ENCODE data around the gene NTF3. TPM values are rescaled to one million over a fixed set of nuclear protein-coding genes. Genes with fewer than 3 reads are reported as not detected.

Gene NTF3
- polyA plus RNA-seq, 1 of the 3 experiments (the other 2 are of a cell fraction) = not detected

DNA sequence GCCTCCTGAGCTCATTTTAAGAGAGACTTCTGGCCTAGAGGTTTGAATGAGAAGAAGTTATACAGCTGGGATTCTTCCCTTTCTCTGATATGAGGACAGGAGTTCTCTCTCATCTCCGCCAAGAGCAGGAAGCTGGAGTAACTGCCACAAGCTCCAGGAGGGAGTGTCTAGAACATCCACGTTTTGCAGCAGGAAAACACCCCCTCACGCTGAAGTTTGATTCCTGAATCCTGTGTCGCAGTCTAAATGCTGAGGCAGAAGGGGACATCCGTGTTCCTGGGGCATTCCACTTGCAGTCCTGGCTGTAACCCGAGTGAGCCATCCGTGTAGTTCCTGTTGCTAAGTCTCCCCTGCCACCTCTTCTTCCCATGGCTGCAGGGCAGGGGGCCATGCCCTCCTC is 38.3 kb downstream of the NTF3 start:
- no peak for DNase-seq
- no peaks in the 10 kb centered on the region for H4K20me1 ChIP-seq (ENCODE audit: insufficient read depth)
- H3K9ac ChIP-seq = no peak overlapping the region
- WGBS (ENCODE audit: low lambda C conversion rate) = 2% methylated on average over 6 of the region's 7 CpGs
- no peaks in the 10 kb centered on the region for H3K36me3 ChIP-seq (replicated peaks in 1 of 2; ENCODE audit: control insufficient read depth in 1 of 2, insufficient read depth in 2 of 2, low read length in 1 of 2)
- TF ChIP-seq GATA2 (CRISPR knock-in tag; IDR thresholded peaks at IDR 0.05) = no peak
- no peak for TF ChIP-seq NFIC (IDR thresholded peaks at IDR 0.05; ENCODE audit: borderline replicate concordance)
- TF ChIP-seq JUND (IDR thresholded peaks at IDR 0.05) = no peak
- no peak for TF ChIP-seq TCF12 (IDR thresholded peaks at IDR 0.05)
- TF ChIP-seq EP300 (IDR thresholded peaks at IDR 0.05; ENCODE audit: borderline replicate concordance in 1 of 2, low read depth in 1 of 2, low read length in 1 of 2) = no peak
- TF ChIP-seq RAD21 (IDR thresholded peaks at IDR 0.05; ENCODE audit: low read length) = no peak
- no peak for TF ChIP-seq RCOR1 (IDR thresholded peaks at IDR 0.05; ENCODE audit: low read length)
- TF ChIP-seq NRF1 (IDR thresholded peaks at IDR 0.05; ENCODE audit: low read depth, low read length) = no peak
- no peak for TF ChIP-seq RXRA (IDR thresholded peaks at IDR 0.05; ENCODE audit: borderline replicate concordance, low read depth)
- CTCF ChIA-PET = interaction anchor here (0.9 to 1.6 kb wide), 2 partner anchors 28 to 385 kb away, joined by 4 read pairs; no protein-coding TSS in a partner anchor
- no peaks in the 10 kb centered on the region for H3K9me3 ChIP-seq
- H3K79me2 ChIP-seq (ENCODE audit: insufficient read depth) = no peaks in the 10 kb centered on the region
- H3K27ac ChIP-seq (ENCODE audit: low read depth in 2 of 2, low read length in 1 of 2) = no peak overlapping the region
- POLR2A ChIA-PET = no interaction called here
- H3K4me2 ChIP-seq = no peak overlapping the region
- no peaks in the 10 kb centered on the region for H3K4me1 ChIP-seq (ENCODE audit: control insufficient read depth in 1 of 2, insufficient read depth in 2 of 2, low read depth in 1 of 2, low read length in 1 of 2)
- H3K4me3 ChIP-seq (ENCODE audit: low read depth in 2 of 2, low read length in 1 of 2) = no peak overlapping the region
- H2AFZ ChIP-seq (ENCODE audit: low read depth) = no peak overlapping the region
- H3K9me2 ChIP-seq = no peaks in the 10 kb centered on the region
- peaks cover 94% of the 10 kb centered on the region for H3K27me3 ChIP-seq (ENCODE audit: insufficient read depth)
- no peaks in the 10 kb centered on the region for H3F3A ChIP-seq (replicated peaks; ENCODE audit: insufficient read depth)

DNA sequence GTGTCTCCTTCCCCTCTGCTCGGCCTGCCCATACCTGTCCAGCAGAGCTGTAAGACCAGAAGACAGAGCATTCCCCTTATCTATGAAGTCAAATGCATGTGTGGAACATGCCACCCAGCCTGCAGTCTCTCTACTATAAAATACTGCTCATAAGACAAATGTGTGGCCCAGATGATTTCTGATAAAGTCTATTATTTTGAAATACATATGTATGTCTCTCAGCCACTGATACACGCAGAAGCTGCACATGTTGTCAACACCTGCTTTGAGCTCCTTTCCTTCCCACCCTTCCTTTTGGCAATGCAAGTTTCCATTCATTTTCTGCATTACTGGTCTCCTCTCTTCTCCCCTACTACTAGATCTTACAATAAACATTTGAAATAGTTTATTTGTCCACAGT is 38.8 kb downstream of the NTF3 start:
- no peak for DNase-seq
- Histone ChIP-seq H3K9me2 (no peaks in the 10 kb centered on the region), H3K4me1 (ENCODE audit: control insufficient read depth in 1 of 2, insufficient read depth in 2 of 2, low read depth in 1 of 2, low read length in 1 of 2) (no peaks in the 10 kb centered on the region), H3K36me3 (replicated peaks in 1 of 2; ENCODE audit: control insufficient read depth in 1 of 2, insufficient read depth in 2 of 2, low read length in 1 of 2) (no peaks in the 10 kb centered on the region), H3K79me2 (ENCODE audit: insufficient read depth) (no peaks in the 10 kb centered on the region), H4K20me1 (ENCODE audit: insufficient read depth) (no peaks in the 10 kb centered on the region), H3K4me3 (ENCODE audit: low read depth in 2 of 2, low read length in 1 of 2) (no peak overlapping the region), H3K9ac (no peak overlapping the region), H3K9me3 (no peaks in the 10 kb centered on the region), H3K27ac (ENCODE audit: low read depth in 2 of 2, low read length in 1 of 2) (no peak overlapping the region), H3K27me3 (ENCODE audit: insufficient read depth) (peaks cover 94% of the 10 kb centered on the region), H3K4me2 (no peak overlapping the region), H3F3A (replicated peaks; ENCODE audit: insufficient read depth) (no peaks in the 10 kb centered on the region), H2AFZ (ENCODE audit: low read depth) (no peak overlapping the region)
- TF ChIP-seq, protein P1, sequence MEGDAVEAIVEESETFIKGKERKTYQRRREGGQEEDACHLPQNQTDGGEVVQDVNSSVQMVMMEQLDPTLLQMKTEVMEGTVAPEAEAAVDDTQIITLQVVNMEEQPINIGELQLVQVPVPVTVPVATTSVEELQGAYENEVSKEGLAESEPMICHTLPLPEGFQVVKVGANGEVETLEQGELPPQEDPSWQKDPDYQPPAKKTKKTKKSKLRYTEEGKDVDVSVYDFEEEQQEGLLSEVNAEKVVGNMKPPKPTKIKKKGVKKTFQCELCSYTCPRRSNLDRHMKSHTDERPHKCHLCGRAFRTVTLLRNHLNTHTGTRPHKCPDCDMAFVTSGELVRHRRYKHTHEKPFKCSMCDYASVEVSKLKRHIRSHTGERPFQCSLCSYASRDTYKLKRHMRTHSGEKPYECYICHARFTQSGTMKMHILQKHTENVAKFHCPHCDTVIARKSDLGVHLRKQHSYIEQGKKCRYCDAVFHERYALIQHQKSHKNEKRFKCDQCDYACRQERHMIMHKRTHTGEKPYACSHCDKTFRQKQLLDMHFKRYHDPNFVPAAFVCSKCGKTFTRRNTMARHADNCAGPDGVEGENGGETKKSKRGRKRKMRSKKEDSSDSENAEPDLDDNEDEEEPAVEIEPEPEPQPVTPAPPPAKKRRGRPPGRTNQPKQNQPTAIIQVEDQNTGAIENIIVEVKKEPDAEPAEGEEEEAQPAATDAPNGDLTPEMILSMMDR (IDR thresholded peaks at IDR 0.05) = no peak
- TF ChIP-seq NFIC (IDR thresholded peaks at IDR 0.05; ENCODE audit: borderline replicate concordance) (no peak), RXRA (IDR thresholded peaks at IDR 0.05; ENCODE audit: borderline replicate concordance, low read depth) (no peak), YY1 (IDR thresholded peaks at IDR 0.05; ENCODE audit: low read depth) (no peak), TCF12 (IDR thresholded peaks at IDR 0.05) (no peak), TAF1 (IDR thresholded peaks at IDR 0.05; ENCODE audit: borderline replicate concordance, low read depth, low read length) (no peak), MXI1 (IDR thresholded peaks at IDR 0.05; ENCODE audit: low read depth, low read length) (no peak), GATA2 (CRISPR knock-in tag; IDR thresholded peaks at IDR 0.05) (no peak), GABPA (IDR thresholded peaks at IDR 0.05; ENCODE audit: low read depth) (no peak), RCOR1 (IDR thresholded peaks at IDR 0.05; ENCODE audit: low read length) (no peak), JUND (IDR thresholded peaks at IDR 0.05) (no peak)
- TF ChIP-seq, protein P2, sequence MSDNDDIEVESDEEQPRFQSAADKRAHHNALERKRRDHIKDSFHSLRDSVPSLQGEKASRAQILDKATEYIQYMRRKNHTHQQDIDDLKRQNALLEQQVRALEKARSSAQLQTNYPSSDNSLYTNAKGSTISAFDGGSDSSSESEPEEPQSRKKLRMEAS (IDR thresholded peaks at IDR 0.05; ENCODE audit: low read depth) = no peak
- TF ChIP-seq, protein P3, sequence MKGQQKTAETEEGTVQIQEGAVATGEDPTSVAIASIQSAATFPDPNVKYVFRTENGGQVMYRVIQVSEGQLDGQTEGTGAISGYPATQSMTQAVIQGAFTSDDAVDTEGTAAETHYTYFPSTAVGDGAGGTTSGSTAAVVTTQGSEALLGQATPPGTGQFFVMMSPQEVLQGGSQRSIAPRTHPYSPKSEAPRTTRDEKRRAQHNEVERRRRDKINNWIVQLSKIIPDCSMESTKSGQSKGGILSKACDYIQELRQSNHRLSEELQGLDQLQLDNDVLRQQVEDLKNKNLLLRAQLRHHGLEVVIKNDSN (IDR thresholded peaks at IDR 0.05; ENCODE audit: borderline replicate concordance, low read depth) = no peak
- TF ChIP-seq, protein P4, sequence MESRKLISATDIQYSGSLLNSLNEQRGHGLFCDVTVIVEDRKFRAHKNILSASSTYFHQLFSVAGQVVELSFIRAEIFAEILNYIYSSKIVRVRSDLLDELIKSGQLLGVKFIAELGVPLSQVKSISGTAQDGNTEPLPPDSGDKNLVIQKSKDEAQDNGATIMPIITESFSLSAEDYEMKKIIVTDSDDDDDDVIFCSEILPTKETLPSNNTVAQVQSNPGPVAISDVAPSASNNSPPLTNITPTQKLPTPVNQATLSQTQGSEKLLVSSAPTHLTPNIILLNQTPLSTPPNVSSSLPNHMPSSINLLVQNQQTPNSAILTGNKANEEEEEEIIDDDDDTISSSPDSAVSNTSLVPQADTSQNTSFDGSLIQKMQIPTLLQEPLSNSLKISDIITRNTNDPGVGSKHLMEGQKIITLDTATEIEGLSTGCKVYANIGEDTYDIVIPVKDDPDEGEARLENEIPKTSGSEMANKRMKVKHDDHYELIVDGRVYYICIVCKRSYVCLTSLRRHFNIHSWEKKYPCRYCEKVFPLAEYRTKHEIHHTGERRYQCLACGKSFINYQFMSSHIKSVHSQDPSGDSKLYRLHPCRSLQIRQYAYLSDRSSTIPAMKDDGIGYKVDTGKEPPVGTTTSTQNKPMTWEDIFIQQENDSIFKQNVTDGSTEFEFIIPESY (IDR thresholded peaks at IDR 0.05; ENCODE audit: borderline replicate concordance, low read depth) = no peak
- 25% methylated on average over 2 of the region's 2 CpGs for WGBS (ENCODE audit: low lambda C conversion rate)
- ChIA-PET CTCF (interaction anchor here (0.9 to 1.6 kb wide), 2 partner anchors 28 to 385 kb away, joined by 4 read pairs; no protein-coding TSS in a partner anchor), POLR2A (no interaction called here)
